IPS DF 19.7 (cell line): ENCODE measurements around the gene STK17A.

Experiments
- DNase-seq: peaks from one replicate; pipeline ENCODE4 v3.0.0-alpha.2; 2013; ENCODE audit warnings: low read depth, low spot score

Gene STK17A

DNA sequence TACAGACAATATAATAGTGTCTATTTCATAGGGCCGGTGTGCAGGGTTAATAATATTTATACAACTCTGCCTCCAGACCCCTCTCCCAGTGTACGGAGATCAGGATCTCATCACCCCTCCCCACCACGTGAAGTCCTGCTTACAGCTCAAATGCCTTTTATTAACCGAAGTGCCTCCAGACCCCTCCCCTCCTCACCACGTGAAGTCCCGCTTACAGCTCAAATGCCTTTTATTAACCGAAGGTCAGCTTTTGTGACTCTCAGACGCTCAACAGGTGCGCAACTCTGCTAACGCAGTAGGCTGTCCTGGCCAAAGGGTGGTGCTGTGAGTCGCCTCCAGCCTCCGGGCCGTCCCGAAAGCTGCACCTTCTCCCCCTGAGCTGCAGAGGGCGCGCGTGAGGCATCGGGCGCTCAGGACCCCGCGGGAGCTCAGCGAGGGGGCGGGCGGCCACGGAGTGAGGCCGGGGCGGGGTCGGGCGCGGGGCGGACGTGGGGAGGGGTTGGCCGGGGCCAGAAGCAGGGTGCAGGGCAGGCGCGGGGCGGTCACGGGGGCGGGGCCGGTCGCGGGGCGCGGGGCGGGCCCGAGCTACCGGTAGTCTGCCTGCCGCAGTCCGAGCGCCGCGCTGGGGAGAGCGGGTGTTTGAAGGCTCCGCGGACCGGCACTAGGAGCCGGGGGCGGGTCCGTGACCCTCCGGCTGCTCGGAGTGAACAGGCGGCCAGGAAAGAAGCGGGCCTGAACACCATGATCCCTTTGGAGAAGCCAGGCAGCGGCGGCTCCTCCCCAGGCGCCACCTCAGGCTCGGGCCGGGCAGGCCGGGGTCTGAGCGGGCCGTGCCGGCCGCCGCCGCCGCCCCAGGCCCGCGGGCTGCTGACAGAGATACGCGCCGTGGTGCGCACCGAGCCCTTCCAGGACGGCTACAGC, at the start of gene STK17A:
Gene STK17A (plus strand): TSS at position 606 of the 921 bp plus-strand sequence. CDS start 136 bp downstream, at position 742.
- peak; percentile 95 for DNase-seq

DNA sequence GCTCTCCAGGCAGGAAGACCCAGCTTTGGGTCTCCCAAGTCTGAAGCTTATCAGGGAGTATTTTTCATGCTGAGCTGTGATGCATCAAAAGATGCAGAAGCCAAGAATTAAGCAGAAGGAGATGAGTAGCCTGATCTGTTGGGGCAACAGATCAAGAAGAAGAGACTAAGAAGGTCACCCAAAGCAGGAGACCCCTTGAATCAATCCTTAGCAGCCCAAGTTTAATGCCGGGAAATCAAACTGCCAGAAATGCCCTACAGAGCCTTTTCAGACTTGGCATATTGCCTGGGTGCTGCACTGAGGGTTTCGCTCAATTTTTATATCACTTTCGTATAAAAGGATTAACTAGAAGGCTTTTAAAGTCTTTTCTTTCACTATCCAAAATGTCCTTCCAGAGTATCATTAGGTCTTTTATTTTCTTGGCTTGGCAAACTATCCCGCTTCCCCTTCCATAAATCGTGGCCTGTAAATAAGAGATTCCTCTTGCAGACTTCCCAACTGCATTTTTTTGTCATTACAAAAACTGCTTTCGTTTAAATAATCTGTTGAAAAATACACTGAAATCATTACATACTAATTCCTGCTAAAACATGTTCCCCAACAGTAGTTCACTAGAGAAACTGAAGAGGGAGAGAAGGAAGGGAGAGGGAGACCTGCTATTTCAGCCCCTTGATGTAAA, 49.0 kb upstream of the STK17A start:
- no peak for DNase-seq

DNA sequence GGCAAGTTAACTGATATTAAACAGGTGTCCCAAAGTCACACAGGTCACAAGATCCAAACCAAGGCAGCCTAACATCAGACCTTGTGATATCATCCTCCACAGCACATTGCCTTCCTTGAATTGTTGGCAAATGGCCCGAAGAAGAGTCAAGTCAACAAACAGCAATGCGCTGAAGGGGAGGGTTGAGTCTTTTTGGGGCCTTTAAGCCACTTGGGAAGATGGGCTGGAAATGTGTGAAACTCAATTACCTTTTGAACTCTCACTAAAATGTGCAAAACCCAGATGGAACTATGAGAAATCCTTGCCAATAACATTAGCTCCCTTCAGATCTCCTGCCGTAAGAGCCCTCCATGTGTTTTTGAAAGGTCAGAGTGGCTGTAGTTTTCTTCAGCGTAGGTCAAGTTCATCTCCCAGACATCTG, 47.9 kb upstream of the STK17A start:
- no peak for DNase-seq

DNA sequence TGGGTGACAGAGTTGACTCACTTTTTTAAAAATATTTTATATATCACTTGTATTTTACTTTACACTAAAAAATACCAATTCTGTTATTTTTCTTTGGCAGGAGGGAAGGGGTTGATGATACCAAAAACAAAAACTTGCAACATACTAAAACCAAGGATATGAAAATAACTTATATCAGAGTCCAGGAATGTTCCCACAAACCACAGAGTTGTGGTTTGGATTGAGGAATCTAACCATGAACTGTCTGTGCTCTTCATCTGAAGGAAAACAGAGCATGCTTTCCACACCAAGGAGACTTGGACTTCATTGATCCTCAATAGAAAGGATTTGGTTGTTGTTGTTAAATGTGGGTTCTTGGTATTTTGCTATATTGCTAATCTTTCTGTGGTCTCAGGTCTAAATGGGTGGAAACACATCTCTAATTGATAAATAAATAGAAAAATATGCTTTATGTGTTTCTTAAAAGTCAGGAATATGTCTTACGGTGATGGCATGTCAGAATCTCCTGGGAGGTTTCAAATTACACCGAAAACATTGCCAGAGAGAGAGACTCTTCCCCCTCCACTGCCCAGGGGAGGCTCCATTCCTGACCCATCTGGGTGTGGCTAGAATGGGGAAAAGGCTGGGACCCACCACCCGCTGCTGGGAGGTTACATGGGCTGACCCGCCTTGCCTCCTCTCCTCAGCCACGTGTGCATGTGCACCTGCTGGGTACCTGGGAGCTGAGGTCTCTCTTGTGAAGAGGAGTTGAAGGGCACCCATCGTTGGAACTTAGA, 46.9 kb upstream of the STK17A start:
- no peak for DNase-seq

DNA sequence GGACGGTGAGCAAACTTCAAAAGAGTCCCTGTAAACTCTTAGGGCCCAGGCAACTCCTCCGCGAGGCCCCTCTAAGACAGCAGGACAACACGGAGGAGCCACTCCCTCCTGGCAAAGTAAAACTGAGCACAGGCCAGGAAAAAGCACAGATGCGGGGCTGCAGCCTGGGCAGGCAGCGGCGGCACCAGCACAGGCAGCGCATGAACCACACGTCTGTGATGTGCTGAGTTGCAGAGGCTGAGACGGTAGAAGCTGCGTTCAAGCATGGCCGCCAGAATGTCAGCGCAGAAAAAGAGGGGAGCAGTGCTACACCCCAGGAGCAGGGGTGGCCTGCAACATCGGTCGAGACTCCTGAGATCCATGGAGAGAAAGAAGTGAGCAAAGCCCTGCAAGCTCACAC, 46.1 kb upstream of the STK17A start:
- DNase-seq = no peak

DNA sequence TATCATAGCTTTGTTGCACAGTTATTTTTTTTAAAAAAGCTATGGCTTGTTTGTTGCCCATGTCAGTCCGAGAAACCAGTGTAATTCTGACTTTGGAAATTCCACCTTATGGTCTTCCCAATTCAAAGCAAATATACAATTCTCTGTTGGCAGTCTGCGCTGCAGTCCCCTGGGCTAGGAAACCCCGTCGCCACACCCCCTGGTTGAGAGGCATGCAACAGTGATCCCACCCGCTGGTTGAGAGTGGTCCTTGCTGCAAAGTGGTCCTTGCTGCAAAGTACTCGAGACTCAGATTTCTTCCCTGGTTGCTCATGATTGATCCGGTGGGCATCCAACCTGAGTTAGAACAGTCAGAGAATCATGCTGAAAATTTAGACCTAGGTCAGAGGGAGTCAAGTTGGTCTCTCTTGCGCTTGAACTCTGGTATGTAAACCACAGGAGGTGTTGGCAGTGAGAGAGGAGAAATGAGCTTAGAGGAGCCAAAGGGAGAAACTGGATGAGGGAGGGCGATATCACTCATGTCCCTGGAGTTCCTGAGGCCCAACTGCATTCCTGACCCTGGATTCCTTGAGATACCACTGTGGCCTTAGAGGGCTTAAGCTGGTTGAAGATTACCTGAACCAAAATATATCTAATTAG, 45.0 kb upstream of the STK17A start:
- no peak for DNase-seq

DNA sequence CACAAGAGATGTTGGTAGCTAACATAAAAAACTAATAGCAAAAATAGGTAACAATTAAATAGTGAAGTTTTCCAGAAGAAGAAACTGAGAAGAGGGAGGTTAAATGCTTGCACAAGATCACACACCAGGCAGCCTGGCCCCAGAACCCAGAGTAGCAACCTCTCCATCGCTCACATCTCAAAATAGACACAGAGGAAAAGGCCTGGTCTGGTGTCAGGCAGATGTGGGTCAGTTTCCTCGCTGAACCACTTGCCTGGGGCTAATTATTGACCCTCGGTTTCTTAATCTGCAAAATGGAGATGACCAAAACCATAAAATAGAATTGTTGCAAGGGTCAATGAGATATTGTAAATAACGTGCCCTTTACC, 44.5 kb upstream of the STK17A start:
- no peak for DNase-seq

DNA sequence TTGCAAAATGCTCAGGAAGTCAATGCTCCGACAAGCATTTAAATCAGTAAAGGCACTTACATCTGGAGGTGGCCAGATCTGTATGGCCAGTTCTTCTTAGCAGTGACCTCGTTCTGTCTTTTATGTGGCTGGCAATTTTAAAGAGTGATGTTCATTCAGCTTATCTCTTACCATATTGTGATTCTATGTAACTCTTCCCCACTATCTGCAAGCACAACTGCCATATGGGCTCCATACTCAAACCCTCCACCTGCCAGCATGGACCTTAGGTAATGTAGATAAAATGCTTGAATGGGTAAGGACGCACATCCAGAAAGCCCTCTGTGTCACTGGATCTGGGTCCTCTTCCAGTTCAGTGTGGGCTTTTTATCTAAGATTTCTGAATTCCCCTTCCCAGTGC, 42.4 kb upstream of the STK17A start:
- DNase-seq = no peak

DNA sequence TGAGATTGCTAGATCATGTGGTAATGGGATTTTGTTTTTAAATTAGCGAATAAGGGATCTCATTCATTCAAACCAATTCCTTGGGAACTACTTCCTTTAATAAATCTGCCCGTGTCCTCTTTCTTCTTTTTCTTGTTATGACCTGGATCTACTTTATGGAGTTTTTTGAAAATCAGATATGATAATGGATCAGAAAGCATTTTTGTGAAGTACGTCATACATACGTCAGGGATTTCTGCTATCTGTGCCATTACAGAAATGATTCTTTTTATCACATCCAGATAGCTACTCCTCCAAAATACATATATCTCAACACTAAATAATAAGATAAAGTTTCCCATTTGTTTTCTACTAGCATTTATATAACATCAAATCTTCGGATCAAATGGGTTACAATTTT, 40.2 kb upstream of the STK17A start:
- no peak for DNase-seq

DNA sequence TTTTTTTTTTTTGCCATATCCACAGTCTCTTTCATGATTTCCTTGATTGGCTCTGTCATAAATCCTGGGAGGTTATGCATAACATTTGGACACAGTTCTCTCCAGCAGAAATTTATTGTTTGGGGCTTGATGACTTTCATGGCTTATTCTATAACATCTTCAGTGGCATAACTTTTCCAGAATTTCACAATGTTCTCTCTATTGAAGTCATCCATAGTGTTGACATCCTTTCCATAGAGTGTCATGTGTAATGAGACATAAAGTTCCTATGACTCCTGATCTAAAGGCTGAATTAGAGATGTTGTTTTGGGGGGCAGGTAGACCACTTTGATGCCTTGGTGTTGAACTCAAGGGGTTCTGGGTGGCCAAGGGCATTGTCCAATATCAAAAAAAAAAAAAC, 36.7 kb upstream of the STK17A start:
- DNase-seq = no peak

DNA sequence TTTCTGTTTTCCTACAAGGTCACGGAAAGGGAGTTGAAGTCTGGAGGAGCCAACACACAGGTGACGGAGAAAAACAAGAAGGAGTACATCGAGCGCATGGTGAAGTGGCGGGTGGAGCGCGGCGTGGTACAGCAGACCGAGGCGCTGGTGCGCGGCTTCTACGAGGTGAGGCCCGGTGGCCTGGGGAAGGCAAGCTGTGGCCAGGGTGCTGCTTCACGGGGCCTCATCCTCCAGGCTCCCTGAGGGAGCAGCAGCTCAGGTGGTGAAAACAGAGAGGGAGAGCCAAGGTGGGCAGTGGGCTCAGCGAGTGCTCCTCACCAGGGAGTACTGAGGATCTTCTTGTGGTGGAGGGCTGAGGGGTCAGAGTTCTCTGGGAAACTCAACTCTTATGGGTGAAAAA, 32.5 kb upstream of the STK17A start:
- no peak for DNase-seq

DNA sequence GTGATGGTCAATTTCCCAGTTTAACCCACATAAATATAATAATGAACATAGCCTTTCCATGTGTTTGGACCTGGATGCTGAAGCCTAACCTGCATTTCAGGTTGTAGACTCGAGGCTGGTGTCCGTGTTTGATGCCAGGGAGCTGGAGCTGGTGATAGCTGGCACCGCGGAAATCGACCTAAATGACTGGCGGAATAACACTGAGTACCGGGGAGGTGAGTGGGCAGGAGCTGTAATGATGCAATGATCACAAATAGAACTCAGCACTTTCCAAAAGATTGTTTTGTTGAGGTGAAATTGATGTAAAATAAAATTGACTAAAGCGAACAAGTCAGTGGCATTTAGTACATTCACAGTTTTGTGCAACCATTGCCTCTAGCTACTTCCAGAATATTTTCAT, 30.8 kb upstream of the STK17A start:
- no peak for DNase-seq

DNA sequence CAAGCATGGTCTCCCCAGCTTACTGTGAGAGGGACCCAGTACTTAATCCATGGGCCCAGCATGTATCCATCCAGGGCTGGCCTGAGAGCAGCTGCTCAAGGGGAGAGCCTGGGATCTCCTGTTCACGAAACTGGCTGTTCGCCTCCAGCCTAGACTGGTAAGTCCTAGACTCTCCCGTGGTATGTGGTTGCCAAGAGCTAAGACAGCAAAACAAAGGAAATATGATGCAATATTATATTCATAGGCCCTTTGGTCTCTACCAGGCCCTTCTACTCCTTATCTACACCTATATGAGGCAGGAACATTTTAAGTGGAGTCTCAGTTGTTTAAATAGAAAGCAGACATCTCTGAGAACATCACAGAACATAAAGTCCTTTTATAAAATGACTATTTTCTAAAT, 28.9 kb upstream of the STK17A start:
- DNase-seq = no peak

DNA sequence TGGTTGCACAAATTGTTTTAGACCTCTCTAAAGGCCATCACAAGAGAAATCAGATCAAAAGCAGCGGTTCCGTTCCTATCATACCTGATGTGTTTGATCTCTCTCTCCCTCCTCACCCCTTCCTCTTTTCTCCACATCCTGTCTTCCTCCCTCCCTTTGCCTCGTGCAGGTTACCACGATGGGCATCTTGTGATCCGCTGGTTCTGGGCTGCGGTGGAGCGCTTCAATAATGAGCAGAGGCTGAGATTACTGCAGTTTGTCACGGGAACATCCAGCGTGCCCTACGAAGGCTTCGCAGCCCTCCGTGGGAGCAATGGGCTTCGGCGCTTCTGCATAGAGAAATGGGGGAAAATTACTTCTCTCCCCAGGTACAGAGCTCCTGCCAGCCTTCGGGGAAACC, 28.5 kb upstream of the STK17A start:
- no peak for DNase-seq

DNA sequence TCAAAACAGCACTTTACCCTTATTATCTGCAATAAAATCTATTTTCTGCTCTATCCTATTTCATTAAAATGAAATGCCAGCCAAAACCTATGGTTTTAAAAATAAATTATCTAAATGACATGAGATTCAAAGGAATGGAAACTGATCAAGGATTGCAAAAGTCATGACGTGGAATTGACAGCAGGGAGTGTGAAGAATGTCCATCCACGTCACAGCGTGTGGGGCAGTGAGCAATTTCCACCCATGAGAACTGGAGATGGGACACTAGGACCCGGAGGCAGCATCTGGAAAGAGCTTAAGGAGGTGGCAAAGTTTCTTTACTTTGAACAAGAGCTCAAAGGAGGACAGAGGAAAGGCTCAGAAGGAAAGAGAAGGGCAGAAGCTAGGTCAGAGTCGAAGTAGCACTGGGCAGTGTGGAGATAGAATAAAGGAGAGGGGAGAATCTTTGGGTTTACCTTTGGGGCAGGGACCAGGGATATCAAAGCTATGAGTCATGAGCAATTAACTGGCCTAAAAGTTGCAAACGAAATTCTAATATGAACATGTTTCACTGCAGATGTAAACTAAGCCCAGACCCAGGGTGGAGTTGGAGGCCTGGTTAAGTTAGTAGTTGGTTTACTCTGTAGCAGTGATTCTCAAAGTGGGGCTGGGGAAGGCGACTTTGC, 24.9 kb upstream of the STK17A start:
- DNase-seq = no peak

DNA sequence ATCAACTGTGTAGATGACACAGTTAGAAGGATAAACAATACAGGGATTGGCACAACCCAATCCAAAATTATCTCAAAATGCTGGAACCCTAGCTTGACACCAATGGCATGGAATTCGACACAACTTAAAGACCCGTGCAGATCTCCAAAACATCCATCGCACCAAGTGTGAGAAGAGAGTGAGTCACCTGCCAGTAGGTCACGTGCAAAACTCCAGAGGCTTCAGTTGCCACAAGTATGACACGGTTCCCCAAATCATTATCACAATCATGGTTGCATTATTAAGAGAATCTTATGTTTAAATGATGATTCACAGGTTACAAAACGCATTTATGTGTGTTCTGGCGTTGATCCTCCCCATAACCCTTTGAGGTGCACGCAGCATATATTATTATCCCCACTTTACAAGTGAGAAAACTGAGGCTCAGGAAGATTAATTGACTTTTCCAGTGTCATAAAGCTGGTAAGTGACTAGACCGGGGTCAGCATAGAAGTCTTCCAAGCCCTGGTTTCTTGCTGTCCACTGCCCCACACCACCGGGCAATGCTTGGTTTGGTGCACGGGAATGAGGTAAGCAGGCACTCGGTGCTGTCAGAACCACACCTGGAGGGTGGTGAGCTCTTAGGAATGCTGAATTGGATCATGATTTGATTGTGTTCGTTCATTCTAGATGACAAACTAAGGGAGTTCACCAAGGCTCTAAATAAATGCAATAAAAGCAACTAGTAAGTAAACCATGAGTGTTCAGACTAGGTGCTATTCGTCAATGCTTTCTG, 23.6 kb upstream of the STK17A start:
- DNase-seq = no peak

DNA sequence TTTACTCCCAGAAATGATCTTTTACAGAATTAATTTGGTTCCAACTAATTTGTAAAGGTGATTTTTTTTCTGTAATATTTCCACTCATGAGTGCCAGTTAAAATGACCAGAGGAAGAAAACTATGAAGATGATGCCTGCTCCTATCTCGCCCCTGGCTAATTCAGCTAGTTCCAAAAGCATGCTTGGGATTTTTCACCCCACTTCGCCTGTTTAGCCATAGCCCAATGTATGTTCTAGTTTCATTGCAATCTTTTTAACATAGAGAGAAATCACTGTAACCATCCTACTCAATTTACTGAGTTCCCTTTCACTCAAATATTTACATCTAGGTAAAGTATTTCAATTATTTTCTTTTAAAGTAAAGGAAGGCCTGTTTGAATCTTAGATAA, 23.0 kb upstream of the STK17A start:
- DNase-seq = no peak

DNA sequence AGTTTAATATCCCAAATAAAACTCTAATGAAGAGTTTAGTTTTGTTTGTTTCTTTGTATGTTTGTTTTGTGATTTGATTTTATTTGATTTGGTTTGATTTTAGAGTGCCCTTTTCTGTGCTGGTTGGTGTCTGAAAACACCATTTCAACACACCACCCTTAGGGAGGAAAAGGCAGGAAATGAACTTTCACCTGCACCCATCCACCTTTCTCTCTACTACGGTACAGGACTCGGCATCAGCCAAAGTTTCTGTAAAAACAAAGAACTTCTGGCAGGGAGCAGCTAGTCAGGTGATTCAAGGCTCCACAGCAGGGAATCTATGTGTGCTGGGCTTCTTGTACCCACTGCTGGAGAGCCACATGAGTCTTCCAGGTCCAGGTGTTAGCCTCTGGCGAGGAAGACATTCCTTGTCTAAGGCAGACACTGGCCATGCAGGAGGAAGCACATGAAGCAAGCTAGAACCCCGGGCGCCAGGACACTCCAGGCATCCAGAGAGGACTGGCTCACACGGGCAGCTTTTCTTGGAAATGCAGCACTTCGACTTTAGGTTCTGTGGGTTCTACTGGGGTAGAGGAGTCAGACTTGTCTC, 22.1 kb upstream of the STK17A start:
- DNase-seq = no peak

DNA sequence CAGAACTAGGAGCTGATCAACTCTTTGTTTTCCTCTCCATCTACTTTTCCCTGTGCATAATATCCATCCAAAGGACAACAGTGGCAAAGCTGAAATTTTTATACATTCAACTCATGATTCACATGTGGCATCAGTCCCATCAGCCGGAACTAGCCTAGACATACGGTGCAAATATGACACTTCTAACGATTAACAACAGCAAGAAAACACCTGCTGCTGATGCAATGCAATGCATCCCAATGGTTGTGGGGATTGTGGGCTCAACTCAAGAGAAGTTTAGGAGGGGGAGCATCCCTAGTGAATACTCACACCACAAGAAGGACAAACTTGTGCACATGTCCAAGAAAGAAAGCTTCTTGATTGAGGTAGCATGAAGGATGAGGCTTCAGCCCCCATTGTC, 20.5 kb upstream of the STK17A start:
- no peak for DNase-seq

DNA sequence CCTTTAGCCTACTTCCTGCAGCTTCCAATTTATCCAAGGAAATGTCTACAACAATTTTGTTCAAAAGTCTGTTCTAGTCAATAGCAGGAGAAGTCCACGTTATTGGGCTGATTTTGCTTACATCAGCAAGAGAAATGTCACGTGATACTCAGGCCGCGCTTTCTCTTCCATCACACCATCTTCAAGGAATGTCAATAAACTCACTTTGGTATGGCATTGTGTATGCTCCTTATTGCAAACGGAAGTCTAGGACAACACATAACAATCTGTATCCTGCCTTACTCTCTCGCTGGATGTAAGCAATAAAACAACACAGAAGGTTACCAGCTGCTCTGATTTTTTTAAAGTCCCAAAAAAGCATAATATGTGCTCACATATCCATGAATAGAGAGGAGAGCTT, 17.1 kb upstream of the STK17A start:
- DNase-seq = no peak
